Raji (cell line): Measurements from ENCODE around the gene PTPRM.

Experiments used
- POLR2A ChIP-seq: IDR thresholded peaks from 2 replicates; pipeline ENCODE4 v1.6.1; 2011; ENCODE audit warnings: low read depth, low read length, control low read depth; ENCODE audit not compliant: insufficient read depth

PTPRM gene

DNA sequence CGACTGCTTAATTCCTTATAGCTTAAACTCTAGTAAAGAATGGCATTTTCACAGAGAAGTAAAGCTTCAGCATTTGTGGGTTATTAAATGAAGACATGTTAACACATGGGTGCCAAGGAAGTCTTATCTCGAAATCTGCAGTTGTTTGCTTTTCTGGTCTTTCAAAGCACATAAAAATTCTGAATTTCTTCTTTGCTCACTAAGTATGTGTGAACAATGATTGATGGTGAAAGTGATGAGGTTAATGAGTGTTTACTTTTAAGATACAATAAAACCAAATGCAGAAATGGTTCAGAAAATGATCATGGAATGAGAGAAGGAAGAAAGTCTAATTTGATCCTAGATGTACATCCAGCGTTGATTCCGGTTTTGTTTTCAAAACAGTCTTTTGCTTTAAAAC, 807.6 kb downstream of the PTPRM start:
- no peak for TF ChIP-seq POLR2A

DNA sequence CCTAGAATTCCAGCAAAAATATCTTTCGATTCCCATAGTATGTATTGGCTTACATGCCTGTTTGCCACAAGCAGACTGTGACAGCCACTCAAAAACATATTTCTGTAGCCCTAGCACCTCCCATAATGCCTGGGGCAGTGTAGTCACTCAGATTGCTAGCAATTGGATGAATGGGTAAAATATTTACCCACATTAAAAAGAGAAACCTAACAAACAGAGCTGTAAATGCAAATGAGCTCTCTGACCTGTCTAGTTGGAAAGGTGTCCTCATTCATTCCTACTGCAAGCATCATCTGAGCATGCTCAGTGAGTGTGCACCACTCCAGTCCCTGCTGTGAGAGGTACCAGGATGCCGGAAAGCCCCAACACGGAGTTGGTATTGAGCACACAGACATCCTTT, 808.1 kb downstream of the PTPRM start:
- TF ChIP-seq POLR2A: no peak

DNA sequence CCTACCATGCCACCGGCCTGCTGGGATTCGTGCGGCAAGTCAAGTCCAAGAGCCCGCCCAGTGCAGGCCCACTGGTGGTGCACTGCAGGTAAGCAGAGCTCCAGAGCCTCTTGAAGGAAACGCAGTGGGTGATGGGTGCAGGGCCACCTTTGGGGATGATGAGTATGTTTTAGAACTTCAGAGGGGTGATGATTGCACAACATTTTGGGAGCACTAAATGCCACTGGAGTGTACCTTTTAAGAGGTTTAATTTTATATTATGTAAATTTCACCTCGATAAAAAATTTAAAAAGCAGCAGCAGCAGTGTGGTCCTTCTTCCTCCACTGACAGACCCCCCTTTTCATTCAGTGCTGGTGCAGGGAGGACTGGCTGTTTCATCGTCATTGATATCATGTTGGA, 809.0 kb downstream of the PTPRM start:
- no peak for TF ChIP-seq POLR2A

- no peak for TF ChIP-seq POLR2A
Observed at GRCh38 chr18:8379187-8379941, 812.2 kb downstream of the PTPRM start.

DNA sequence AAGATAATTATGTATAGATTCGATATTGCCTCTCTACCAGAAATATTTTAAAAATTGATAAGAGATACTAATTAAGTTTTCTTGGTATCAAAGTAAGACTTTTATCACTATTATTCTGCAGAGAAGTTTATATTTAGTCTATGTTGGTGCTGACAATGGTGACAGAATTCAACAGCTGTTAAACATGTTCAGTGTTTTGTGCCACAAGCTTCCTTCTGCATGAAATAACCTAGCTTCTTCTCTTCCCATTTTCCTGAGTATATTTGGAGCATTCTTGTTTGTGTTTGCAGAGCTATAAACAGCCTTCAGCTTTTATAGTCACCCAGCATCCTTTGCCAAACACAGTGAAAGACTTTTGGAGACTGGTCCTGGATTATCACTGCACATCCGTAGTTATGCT, 812.9 kb downstream of the PTPRM start:
- TF ChIP-seq POLR2A: no peak

- TF ChIP-seq POLR2A: no peak
Observed at GRCh38 chr18:8380926-8381325, 813.8 kb downstream of the PTPRM start.

DNA sequence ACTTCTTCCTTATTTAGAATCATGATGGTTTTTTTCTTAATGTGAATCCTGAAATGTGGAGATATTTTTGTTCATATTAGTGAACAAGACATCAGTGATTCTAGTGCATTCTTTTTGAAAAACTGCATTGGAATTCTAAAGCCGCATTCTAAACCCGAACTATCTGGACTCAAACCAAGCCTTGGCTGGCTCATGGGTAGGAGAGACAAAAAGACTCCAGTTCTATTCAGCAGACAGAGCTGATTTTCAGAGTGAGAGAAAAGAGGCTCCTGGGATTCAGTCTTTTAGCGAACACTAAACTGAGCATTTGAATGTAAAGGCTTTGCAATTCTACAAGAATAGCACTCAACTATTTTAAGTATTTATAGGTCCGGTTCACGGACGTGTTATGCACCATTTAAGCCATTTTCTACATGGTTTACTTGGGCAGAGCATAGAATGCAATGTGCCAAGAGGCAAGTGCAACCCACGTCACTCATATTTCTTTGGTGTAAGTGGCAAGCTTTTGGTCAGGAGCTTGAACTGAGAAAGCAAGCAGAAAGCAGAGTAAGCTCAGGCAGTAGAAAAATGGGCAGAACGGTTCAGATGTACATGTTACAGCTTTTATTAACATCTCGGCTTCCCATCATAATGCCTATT, 814.8 kb downstream of the PTPRM start:
- no peak for TF ChIP-seq POLR2A

- TF ChIP-seq POLR2A: no peak
Observed at GRCh38 chr18:8385400-8385799, 818.3 kb downstream of the PTPRM start.

DNA sequence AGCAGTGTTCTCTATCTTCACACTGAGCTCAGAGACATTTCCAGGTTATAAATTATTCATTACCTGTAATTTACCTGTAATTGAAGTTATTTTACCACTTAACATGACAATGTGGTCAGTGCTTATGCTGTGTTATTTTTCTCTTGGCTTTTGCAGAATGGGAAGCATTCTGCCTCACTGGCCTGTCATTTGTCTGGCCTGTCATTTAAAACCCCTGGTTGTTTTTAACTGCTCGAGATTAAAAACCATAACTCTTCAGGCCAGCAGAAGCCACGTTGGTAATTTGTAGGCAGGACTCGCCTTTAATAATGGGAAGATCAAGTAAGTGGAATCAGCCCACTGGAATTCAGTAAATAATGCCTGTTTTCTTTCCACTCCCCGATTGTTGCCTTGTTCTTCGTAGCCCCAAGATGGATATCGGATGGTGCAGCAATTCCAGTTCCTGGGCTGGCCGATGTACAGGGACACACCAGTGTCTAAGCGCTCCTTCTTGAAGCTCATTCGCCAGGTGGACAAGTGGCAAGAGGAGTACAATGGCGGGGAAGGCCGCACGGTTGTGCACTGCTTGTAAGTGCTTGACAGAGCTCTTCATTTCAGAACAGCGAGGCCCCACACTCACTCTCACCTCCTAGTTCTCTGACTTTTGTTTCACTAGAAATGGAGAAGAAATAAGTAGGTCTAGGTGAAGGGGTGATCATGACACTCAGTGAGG, 819.7 kb downstream of the PTPRM start:
- TF ChIP-seq POLR2A: no peak

DNA sequence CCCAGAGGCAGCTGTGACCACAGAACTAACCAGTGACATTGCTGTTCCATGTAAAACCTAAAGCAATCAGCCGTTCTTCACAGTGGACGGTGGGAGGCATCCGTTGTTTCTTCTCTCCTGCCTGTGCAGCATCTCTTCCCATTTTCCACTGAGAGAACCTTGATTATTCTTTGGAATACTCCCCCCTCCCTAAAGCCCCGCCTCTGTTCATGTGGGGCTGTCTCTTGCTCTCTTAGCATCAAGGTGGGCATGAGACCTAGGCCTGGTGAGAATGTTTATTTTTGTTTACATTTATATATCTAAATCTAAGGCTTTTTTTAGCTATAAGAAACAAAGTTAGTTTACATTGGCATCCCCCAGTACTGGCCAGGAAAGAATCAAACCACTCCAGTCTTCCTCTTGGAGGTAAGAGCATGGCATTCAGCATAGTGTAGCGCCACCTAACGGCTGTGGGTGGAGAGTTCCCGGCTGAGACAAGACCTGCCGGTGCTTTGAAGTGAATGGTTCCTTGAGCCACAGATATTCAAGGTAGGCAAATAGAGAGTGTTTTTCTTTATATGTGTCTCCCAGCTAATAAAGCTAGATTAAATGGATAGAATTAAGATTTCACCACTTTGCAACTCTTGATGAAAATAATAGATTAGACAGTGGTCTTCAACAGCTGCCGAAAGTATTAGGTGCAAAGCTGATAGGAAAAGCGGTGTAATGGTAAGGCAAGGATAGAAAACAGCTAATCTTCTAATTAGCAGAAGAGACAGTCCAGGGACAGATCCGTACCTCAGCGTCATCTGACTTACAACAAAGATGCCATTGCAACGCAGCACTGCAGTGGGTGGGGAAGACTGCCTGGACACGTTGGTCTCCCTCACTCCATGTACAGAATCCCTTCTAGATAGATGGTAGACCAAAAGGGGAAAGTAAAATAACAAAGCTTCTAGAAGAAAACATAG, 822.5 kb downstream of the PTPRM start:
- no peak for TF ChIP-seq POLR2A

DNA sequence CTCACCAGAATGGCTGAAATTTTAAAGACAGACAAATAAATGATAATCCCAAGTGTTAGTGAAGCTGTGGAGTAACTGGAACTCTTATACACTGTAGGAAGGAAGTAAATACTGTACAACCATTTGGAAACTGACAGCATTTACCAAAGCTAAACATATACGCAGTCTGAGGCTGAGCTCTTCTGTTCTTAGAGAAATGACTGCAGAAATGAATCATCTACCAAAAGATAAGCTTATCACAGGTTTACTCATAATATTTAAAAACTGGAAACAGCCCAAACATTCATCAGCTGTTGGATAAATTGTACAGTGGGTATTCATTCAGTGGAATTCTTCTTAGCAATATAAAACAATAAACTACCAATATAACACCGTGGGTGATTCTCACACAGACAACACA, 824.0 kb downstream of the PTPRM start:
- no peak for TF ChIP-seq POLR2A

DNA sequence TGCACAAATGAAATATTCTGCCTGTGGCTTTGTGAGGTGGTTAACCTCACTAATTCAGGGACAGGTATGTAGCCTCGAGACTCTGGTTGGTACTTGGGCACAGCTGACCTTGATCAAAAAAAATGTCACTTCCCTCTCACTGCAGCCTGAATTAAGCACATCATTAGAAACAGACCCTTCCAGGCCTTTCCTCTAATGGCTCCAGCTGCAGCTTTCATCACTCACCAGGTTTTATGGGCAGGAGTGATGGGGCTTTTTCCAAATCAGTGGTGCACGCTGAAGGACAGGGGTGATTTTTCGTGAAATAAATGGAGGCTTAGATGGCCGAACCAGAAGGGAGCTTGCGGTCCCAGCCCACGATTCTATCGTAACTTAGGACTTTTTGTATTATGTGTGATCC, 829.1 kb downstream of the PTPRM start:
- no peak for TF ChIP-seq POLR2A

GRCh38 chr18:8397034-8397433, 829.9 kb downstream of the PTPRM start:
- TF ChIP-seq POLR2A: no peak

- TF ChIP-seq POLR2A: no peak
Observed at GRCh38 chr18:8399138-8399537, 832.0 kb downstream of the PTPRM start.

DNA sequence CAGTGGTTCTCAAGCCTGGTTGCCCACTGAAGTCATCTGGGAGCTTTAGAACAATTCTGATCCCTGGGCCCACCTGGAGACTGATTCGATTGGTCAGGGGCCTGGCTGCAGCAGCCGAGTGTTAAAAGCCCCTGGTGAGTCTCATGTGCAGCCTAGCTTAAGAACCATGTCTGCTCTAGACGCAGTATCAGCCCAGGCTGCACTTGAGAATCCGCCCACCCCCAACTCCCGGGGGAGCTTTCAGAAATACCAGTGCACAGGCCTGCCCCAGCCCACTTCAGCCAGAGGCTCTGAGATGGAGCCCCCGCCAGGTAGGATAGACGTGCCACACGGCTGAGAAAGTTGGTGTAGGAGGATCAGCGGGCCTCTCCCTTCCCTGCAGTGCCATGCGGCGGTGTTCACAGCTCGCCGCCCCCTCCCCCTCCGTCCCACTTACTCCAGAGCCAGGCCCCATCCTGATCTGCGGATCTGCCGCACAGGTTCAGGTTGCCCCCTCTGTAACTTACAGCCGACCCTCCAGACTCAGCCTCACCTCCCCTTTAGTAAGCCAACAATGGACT, 833.2 kb downstream of the PTPRM start:
- no peak for TF ChIP-seq POLR2A
